Heart left ventricle (tissue), 16 donors: ENCODE measurements around the gene ZNF687. TPM values are rescaled to one million over a fixed set of nuclear protein-coding genes. Genes with fewer than 3 reads are reported as not detected.

Experiments used
- ATAC-seq, 4 donors: fragments of 200-7000 bp; cut with Tn5 transposase; one replicate each; pipeline ENCODE4 v1.9.1; 2020 to 2022; ENCODE audit warnings: moderate library complexity in 4 of 4, mild to moderate bottlenecking in 3 of 4, moderate number of reproducible peaks in 1 of 4
- DNase-seq, 5 donors: peaks; one replicate each; pipeline ENCODE4 v3.0.0-alpha.2; 2020
- H3K27ac ChIP-seq, 12 donors: fragments of 200-600 bp; sonication (generic) in 4 of 12; one replicate each; pipeline versions ENCODE4 v1.5.0 to v1.8.0; 2016 to 2022; ENCODE audit warnings: mild to moderate bottlenecking in 2 of 12
- H3K27me3 ChIP-seq, 9 donors: fragments of 200-600 bp; sonication (generic) in 2 of 9; one replicate each; pipeline versions ENCODE4 v1.5.1 to v1.8.0; 2016 to 2022; ENCODE audit warnings: mild to moderate bottlenecking in 3 of 9
- H3K36me3 ChIP-seq, 9 donors: fragments of 200-600 bp; sonication (generic) in 2 of 9; one replicate each; pipeline versions ENCODE4 v1.5.0 to v1.8.0; 2018 to 2022; ENCODE audit warnings: mild to moderate bottlenecking in 2 of 9
- H3K4me1 ChIP-seq, 12 donors: fragments of 200-600 bp; sonication (generic) in 4 of 12; one replicate each; pipeline versions ENCODE4 v1.5.0 to v1.8.0; 2016 to 2022; ENCODE audit warnings: mild to moderate bottlenecking in 3 of 12
- H3K4me3 ChIP-seq, 12 donors: fragments of 200-600 bp; sonication (generic) in 4 of 12; one replicate each; pipeline versions ENCODE4 v1.5.0 to v1.8.0; 2017 to 2022; ENCODE audit warnings: mild to moderate bottlenecking in 9 of 12, moderate library complexity in 4 of 12
- H3K9me3 ChIP-seq, 12 donors: fragments of 200-600 bp; sonication (generic) in 4 of 12; one replicate each; pipeline versions ENCODE4 v1.5.0 to v1.8.0; 2016 to 2022; ENCODE audit warnings: mild to moderate bottlenecking in 1 of 12
- POLR2A ChIP-seq, 2 donors: fragments of 450-650 bp; IDR thresholded peaks; one replicate each; pipeline ENCODE4 v1.6.1; 2017; ENCODE audit warnings: antibody characterized with exemption in 2 of 2, mild to moderate bottlenecking in 2 of 2, moderate library complexity in 2 of 2
- WGBS, 4 donors: extraction: QIAGEN DNeasy Blood & Tissue Kit in 2 of 4; methylation state at CpG; one replicate each; pipeline versions ENCODE4 v1.1.5 to v1.1.7; 2013 to 2018; 5-methylcytosine and 5-hydroxymethylcytosine counted together
- intact Hi-C, 10 donors: fragments of 100-400 bp; cut with DNase I; formaldehyde crosslinking; loops; one replicate each; pipeline versions ENCODE4 v1.11.1 to v1.14.2; 2022
- polyA plus RNA-seq, 2 donors: library from polyadenylated mRNA; stranded (reverse); fragments of 200-250 nt; gene quantifications; one replicate each; pipeline ENCODE4 v1.2.3, GENCODE V29; 2013
- total RNA-seq, 9 donors: library from RNA; depleted of rRNA in 2 of 9; stranded (reverse); fragments of >200 nt in 2 of 9; fragmentation: NEBNext Ultra II Directional in 3 of 9; extraction: Animal tissue kit (Norgen Biotek cat#: 25700) in 3 of 9; gene quantifications; one replicate each; pipeline versions ENCODE4 v1.1.0 to v1.2.4, GENCODE V29; 2016 to 2023
- TF ChIP-seq, protein P1 (sequence below), 12 donors: fragments of 200-600 bp; sonication (generic) in 4 of 12; IDR thresholded peaks; one replicate each; pipeline versions ENCODE4 v1.5.0 to v1.8.0; 2018 to 2022; ENCODE audit warnings: antibody characterized with exemption in 12 of 12, mild to moderate bottlenecking in 5 of 12
- donor health status: ischemic (EF 13 %, LVEDD 7.1; RV severe dilation, severe dysfunction).
- donor health status: healthy with polysubstance abuse.
- donor health status: DM: no; HTN: yes; CAD: no.
- donor health status: DM: no; HTN: no; CAD: no.
- donor health status: ischemic (EF 25% LVEDD 6.9; RV normal size, moderate dysfunction).
- donor health status: ischemic (EF 25% LVEDD 5.7; RV mildly dilated, moderate dysfunction).
- donor health status: healthy.
- donor health status: DM: yes; HTN: yes; CAD: no.
- donor health status: ischemic (EF 35%, LVEDD 5.7; RV mildly dilated, moderate dysfunction).
- donor health status: nonischemic (EF 11% LVEDD 7.7; RV severe dilation, severe dysfunction).
- donor health status: DM: yes; HTN: yes; CAD: no.
- donor health status: PGD.
- donor health status: ischemic (EF 29% LVEDD 5.4; RV normal size, mild dysfunction).
- donor health status: nonischemic (EF 23%, LVEDD 6.1; RV moderate dilation, normal function).

The ZNF687 gene
- total and polyA plus RNA-seq, 11 donors = 6.9 to 30.3 (median 13.4) TPM

- TF ChIP-seq, protein P1, sequence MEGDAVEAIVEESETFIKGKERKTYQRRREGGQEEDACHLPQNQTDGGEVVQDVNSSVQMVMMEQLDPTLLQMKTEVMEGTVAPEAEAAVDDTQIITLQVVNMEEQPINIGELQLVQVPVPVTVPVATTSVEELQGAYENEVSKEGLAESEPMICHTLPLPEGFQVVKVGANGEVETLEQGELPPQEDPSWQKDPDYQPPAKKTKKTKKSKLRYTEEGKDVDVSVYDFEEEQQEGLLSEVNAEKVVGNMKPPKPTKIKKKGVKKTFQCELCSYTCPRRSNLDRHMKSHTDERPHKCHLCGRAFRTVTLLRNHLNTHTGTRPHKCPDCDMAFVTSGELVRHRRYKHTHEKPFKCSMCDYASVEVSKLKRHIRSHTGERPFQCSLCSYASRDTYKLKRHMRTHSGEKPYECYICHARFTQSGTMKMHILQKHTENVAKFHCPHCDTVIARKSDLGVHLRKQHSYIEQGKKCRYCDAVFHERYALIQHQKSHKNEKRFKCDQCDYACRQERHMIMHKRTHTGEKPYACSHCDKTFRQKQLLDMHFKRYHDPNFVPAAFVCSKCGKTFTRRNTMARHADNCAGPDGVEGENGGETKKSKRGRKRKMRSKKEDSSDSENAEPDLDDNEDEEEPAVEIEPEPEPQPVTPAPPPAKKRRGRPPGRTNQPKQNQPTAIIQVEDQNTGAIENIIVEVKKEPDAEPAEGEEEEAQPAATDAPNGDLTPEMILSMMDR (IDR thresholded peaks at IDR 0.05) = peak; percentile 24 to 65 (median 40)
- TF ChIP-seq POLR2A (IDR thresholded peaks at IDR 0.05) = peak in 1 of 2 donors; percentile 60
These were observed 702 bp upstream of the ZNF687 start for GRCh38 chr1:151281225-151281968.

GRCh38 chr1:151282883-151283725, 1.0 kb downstream of the ZNF687 start:
- intact Hi-C loops = loop anchor here in 1 of 10 donors (1.0 to 5.0 kb wide), 3 partner anchors 44 to 116 kb away; partner anchors contain the start of genes PI4KB, PSMB4 and RFX5
- ATAC-seq = peak in 2 of 4 donors; percentile 0
- no peaks in the 10 kb centered on the region for H3K9me3 ChIP-seq

More at GRCh38 chr1:151281225-151281968, 702 bp upstream of the ZNF687 start:
- peak overlapping the region; percentile 71 to 98 (median 86) for H3K4me3 ChIP-seq
- DNase-seq (peak; percentile 96 to 98 (median 97)), ATAC-seq (peak; percentile 81 to 89 (median 86))
- H3K9me3 ChIP-seq = no peaks in the 10 kb centered on the region
- no peaks in the 10 kb centered on the region for H3K27me3 ChIP-seq
- peaks cover 0 to 44% (median 14%) of the 10 kb centered on the region in 12 donors for H3K4me1 ChIP-seq
- peak overlapping the region; percentile 92 to 100 (median 98) for H3K27ac ChIP-seq
- 0% methylated on average over 35 to 48 of the region's 48 CpGs for WGBS, 4 donors
- H3K36me3 ChIP-seq = peaks cover 0 to 17% (median 8%) of the 10 kb centered on the region in 9 donors
- intact Hi-C loops = loop anchor here in 1 of 10 donors (1.0 to 5.0 kb wide), 3 partner anchors 27 to 66 kb away; partner anchors contain the start of genes PI4KB, PSMD4 and RFX5

GRCh38 chr1:151284013-151284577, 2.0 kb downstream of the ZNF687 start:
- DNase-seq (no peak), ATAC-seq (no peak)
- WGBS, 4 donors = 62 to 74% (median 67%) methylated on average over 2 of the region's 2 CpGs
- Histone ChIP-seq H3K4me3 (peak overlapping the region in 4 of 12 donors; percentile 84 to 98 (median 93)), H3K27me3 (no peaks in the 10 kb centered on the region), H3K4me1 (peaks cover 0 to 29% (median 14%) of the 10 kb centered on the region in 12 donors), H3K36me3 (peaks cover 0 to 44% (median 35%) of the 10 kb centered on the region in 9 donors), H3K27ac (peak overlapping the region in 9 of 12 donors; percentile 92 to 100 (median 98)), H3K9me3 (no peaks in the 10 kb centered on the region)
- TF ChIP-seq, protein P1 (IDR thresholded peaks at IDR 0.05) = no peak
- TF ChIP-seq POLR2A (IDR thresholded peaks at IDR 0.05) = no peak
- intact Hi-C loops = loop anchor here in 1 of 10 donors (5.0 kb wide), 2 partner anchors 43 to 63 kb away; partner anchors contain the start of genes PI4KB and RFX5

More at GRCh38 chr1:151282883-151283725, 1.0 kb downstream of the ZNF687 start:
- peak in 4 of 5 donors; percentile 41 to 70 (median 46) for DNase-seq
- peaks cover 0 to 29% (median 14%) of the 10 kb centered on the region in 12 donors for H3K4me1 ChIP-seq
- 7 to 12% (median 10%) methylated on average over 19 to 44 of the region's 44 CpGs for WGBS, 4 donors
- peak overlapping the region; percentile 59 to 100 (median 98) for H3K27ac ChIP-seq
- H3K4me3 ChIP-seq = peak overlapping the region; percentile 71 to 98 (median 90)
- H3K36me3 ChIP-seq = peaks cover 0 to 34% (median 25%) of the 10 kb centered on the region in 9 donors
- TF ChIP-seq, protein P1 (IDR thresholded peaks at IDR 0.05) = no peak
- TF ChIP-seq POLR2A (IDR thresholded peaks at IDR 0.05) = no peak
- H3K27me3 ChIP-seq = no peaks in the 10 kb centered on the region
